K562 (cell line): ENCODE data around the gene SREBF1. TPM values are rescaled to one million over a fixed set of nuclear protein-coding genes. Genes with fewer than 3 reads are reported as not detected.

ENCODE experiments used
- ASH1L ChIP-seq: fragments of 450-650 bp; IDR thresholded peaks from 2 replicates; pipeline ENCODE4 v1.6.1; 2018; ENCODE audit warnings: borderline replicate concordance, mild to moderate bottlenecking, low read depth; ENCODE audit not compliant: partially characterized antibody
- CBFA2T2 ChIP-seq: fragments of 450-650 bp; conservative IDR thresholded peaks from 2 replicates; pipeline ENCODE4 v1.6.1; 2017; ENCODE audit warnings: mild to moderate bottlenecking
- CBFA2T3 ChIP-seq: fragments of 450-650 bp; IDR thresholded peaks from 2 replicates; pipeline ENCODE4 v1.6.1; 2017
- CBX8 ChIP-seq: fragments of 200-600 bp; sonication (generic); IDR thresholded peaks from 2 replicates; pipeline ENCODE4 v1.6.1; 2012; ENCODE audit warnings: borderline replicate concordance, mixed run types, low read depth, mild to moderate bottlenecking, moderate library complexity, mixed read lengths, low read length, control low read depth, inconsistent platforms; ENCODE audit not compliant: poor library complexity, severe bottlenecking; ENCODE audit errors: extremely low read depth
- E2F3 ChIP-seq: fragments of 250-450 bp; sonication (Bioruptor Pico); IDR thresholded peaks from 2 replicates; pipeline ENCODE4 v1.4.0; 2020; ENCODE audit warnings: mild to moderate bottlenecking
- ETV1 ChIP-seq: fragments of 450-650 bp; conservative IDR thresholded peaks from 2 replicates; pipeline ENCODE4 v1.6.1; 2016; ENCODE audit warnings: missing genetic modification characterization, control low read depth, low read depth, missing compliant biosample characterization
- HDAC6 ChIP-seq: IDR thresholded peaks from 2 replicates; pipeline ENCODE4 v1.6.1; 2012; ENCODE audit warnings: low read depth, mild to moderate bottlenecking, control low read depth, inconsistent platforms, low read length, moderate library complexity
- L3MBTL2 ChIP-seq: fragments of 450-650 bp; IDR thresholded peaks from 2 replicates; pipeline ENCODE4 v1.6.1; 2016; ENCODE audit warnings: mild to moderate bottlenecking, moderate library complexity
- LARP7 ChIP-seq: fragments of 450-650 bp; IDR thresholded peaks from 2 replicates; pipeline ENCODE4 v1.6.1; 2016
- MAZ ChIP-seq, 2 experiments: fragments of 450-650 bp in 1 of 2; sonication (generic) in 1 of 2; formaldehyde crosslinking; IDR thresholded peaks in 1 of 2; conservative IDR thresholded peaks in 1 of 2; 2 replicates each; pipeline versions ENCODE4 v1.4.0 to v1.5.0; 2020; ENCODE audit warnings: mild to moderate bottlenecking in 1 of 2, missing genetic modification reagents in 1 of 2
- MXI1 ChIP-seq: IDR thresholded peaks from 2 replicates; pipeline ENCODE4 v1.6.1; 2011; ENCODE audit warnings: low read depth, mild to moderate bottlenecking, improper control_type of control experiment, low read length
- NCOA6 ChIP-seq: fragments of 450-650 bp; IDR thresholded peaks from 2 replicates; pipeline ENCODE4 v1.6.1; 2017; ENCODE audit warnings: mild to moderate bottlenecking
- NFIC ChIP-seq: fragments of 450-650 bp; IDR thresholded peaks from 2 replicates; pipeline ENCODE4 v1.6.1; 2017; ENCODE audit warnings: mild to moderate bottlenecking, inconsistent platforms
- PHB ChIP-seq: fragments of 250-450 bp; sonication (Bioruptor Pico); IDR thresholded peaks from 2 replicates; pipeline ENCODE4 v1.5.0; 2021
- POLR2A ChIP-seq: fragments of 450-650 bp; conservative IDR thresholded peaks from 2 replicates; pipeline ENCODE4 v1.6.1; 2016
- POLR2B ChIP-seq: fragments of 450-650 bp; IDR thresholded peaks from 2 replicates; pipeline ENCODE4 v1.6.1; 2018; ENCODE audit warnings: low read depth; ENCODE audit not compliant: partially characterized antibody
- PURB ChIP-seq: sonication (generic); formaldehyde crosslinking; IDR thresholded peaks from 2 replicates; pipeline ENCODE4 v1.9.0; 2021; ENCODE audit warnings: low read depth, mild to moderate bottlenecking, missing genetic modification reagents
- RFX5 ChIP-seq: IDR thresholded peaks from 2 replicates; pipeline ENCODE4 v1.6.1; 2011; ENCODE audit warnings: low read depth, mild to moderate bottlenecking, improper control_type of control experiment, low read length
- SIX5 ChIP-seq, 2 experiments: IDR thresholded peaks; 2 replicates each; pipeline ENCODE4 v1.6.1; 2011; ENCODE audit warnings: low read length in 2 of 2, borderline replicate concordance in 1 of 2, low read depth in 1 of 2, mild to moderate bottlenecking in 1 of 2, moderate library complexity in 1 of 2; ENCODE audit not compliant: insufficient read depth in 1 of 2
- TAF9B ChIP-seq: fragments of 450-650 bp; IDR thresholded peaks from 2 replicates; pipeline ENCODE4 v1.6.1; 2018; ENCODE audit warnings: mild to moderate bottlenecking; ENCODE audit not compliant: partially characterized antibody
- TCF7L2 ChIP-seq: fragments of 150-350 bp; IDR thresholded peaks from 2 replicates; pipeline ENCODE4 v1.6.1; 2016; ENCODE audit warnings: low read depth, mild to moderate bottlenecking, low read length, moderate library complexity
- TRIM28 ChIP-seq: fragments of 450-650 bp; IDR thresholded peaks from 2 replicates; pipeline ENCODE4 v1.6.1; 2017
- ZNF175 ChIP-seq: fragments of 200-800 bp; sonication (Bioruptor generic); IDR thresholded peaks from 2 replicates; pipeline ENCODE4 v1.6.1; 2016; ENCODE audit warnings: low read depth, mild to moderate bottlenecking, missing genetic modification characterization, missing compliant biosample characterization
- ZNF436 ChIP-seq: fragments of 250-450, 450-650 bp; sonication (Bioruptor Pico); formaldehyde crosslinking; IDR thresholded peaks from 2 replicates; pipeline ENCODE4 v1.7.0; 2020; ENCODE audit warnings: mild to moderate bottlenecking
- ZNF444 ChIP-seq: fragments of 250-450 bp; sonication (Bioruptor Pico); IDR thresholded peaks from 2 replicates; pipeline ENCODE4 v1.4.0; 2020; ENCODE audit warnings: mild to moderate bottlenecking, moderate library complexity
- ZNF583 ChIP-seq: fragments of 250-450 bp; sonication (Bioruptor Pico); IDR thresholded peaks from 2 replicates; pipeline ENCODE4 v1.4.0; 2020
- polyA plus RNA-seq, 8 experiments: library from polyadenylated mRNA; depleted of rRNA in 4 of 8; stranded (reverse) in 5 of 8; unstranded in 3 of 8; fragments of >200 nt; fragmentation: Nextera tagmentation in 2 of 8; fragmentation: Illumina TruSeq in 1 of 8; extraction: Ambion mirVana in 2 of 8; extraction: Trizol in 1 of 8; gene quantifications; 2 replicates each; pipeline versions ENCODE4 v1.2.1 to v1.2.3, GENCODE V29; 2011 to 2014; ENCODE audit warnings: inconsistent platforms in 1 of 8, missing spikeins in 1 of 8
- total RNA-seq, 7 experiments: library from RNA; depleted of rRNA in 6 of 7; stranded (reverse); fragments of >200 nt in 6 of 7; fragmentation: Illumina TruSeq in 2 of 7; extraction: Trizol in 2 of 7; gene quantifications; 2 replicates each; pipeline versions ENCODE4 v1.2.1 to v1.2.3, GENCODE V29; 2011 to 2021; ENCODE audit warnings: low replicate concordance in 1 of 7
- TF ChIP-seq, protein P1 (sequence below): fragments of 450-650 bp; formaldehyde crosslinking; IDR thresholded peaks from 2 replicates; pipeline ENCODE4 v1.4.0; 2020; ENCODE audit warnings: mild to moderate bottlenecking, moderate library complexity
- TF ChIP-seq, protein P2 (sequence below), 2 experiments: fragments of 200-800 bp in 1 of 2; sonication (Bioruptor generic) in 1 of 2; sonication (generic) in 1 of 2; formaldehyde crosslinking in 1 of 2; IDR thresholded peaks in 1 of 2; conservative IDR thresholded peaks in 1 of 2; 2 replicates each; pipeline versions ENCODE4 v1.5.0 to v1.6.1; 2016 to 2020; ENCODE audit warnings: missing compliant biosample characterization in 1 of 2, missing genetic modification characterization in 1 of 2, missing genetic modification reagents in 1 of 2

Gene SREBF1
- total and polyA plus RNA-seq, 9 of the 15 experiments (the other 6 are each of a cell fraction or from before 2014, with no cell fraction given) = 1.6 to 169 (median 69.4) TPM

DNA sequence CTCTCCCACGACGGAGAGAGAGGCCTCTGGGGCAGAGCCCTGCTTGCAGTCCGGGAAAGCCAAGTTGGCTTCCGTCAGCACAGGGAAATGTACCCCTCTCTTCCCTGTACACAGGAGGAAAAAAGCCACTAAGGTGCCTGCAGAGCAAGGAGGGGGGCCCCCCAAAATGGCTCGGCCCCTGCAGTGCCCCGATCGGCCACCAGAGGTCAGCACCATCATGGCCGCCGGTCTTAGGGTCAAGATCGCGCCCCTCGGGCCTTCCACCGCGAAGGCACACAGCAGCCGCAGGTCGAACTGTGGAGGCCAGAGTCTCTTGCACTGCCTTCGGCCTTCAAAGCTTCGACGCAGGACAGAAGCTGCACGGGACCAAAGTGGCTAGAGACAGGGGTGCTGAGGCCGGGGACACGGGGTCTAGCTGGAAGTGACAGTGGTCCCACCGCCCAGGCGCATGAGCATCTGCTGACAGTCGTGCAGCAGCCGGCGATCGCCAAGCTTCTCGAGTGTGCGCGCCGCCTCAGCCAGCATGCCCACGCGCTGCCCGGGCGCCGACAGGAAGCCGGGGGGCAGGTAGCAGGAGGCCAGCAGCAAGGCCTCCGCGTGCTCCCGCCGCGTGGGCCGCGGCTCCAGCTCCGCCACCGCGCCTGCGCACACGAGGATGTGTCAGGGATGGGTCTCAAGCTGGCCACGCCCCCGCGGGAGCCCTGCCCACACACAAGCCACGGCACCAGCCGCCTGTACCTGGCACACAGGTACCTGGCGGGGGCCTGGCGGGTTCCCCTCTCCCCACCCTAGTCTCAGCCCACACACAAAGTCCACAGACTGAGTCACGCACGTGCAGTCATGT, 24.4 kb downstream of the SREBF1 start (continued):
- TF ChIP-seq ZNF583 (CRISPR knock-in tag) = no peak
- no peak for TF ChIP-seq E2F3
- no peak for TF ChIP-seq SIX5 (IDR thresholded peaks at IDR 0.05; ENCODE audit: borderline replicate concordance in 1 of 2, insufficient read depth in 1 of 2, low read depth in 1 of 2, low read length in 2 of 2)
- peak; percentile 83 for TF ChIP-seq L3MBTL2
- no peak for TF ChIP-seq TCF7L2
- TF ChIP-seq ZNF444 (CRISPR knock-in tag) = no peak
- TF ChIP-seq MXI1 = no peak
- TF ChIP-seq NCOA6 = no peak
- 0 out of 2 replicates have a peak, but pooled peaks have one; percentile 30 for TF ChIP-seq POLR2A
- no peak for TF ChIP-seq PURB (CRISPR knock-in tag)
- no peak for TF ChIP-seq NFIC
- no peak for TF ChIP-seq ZNF175 (CRISPR knock-in tag)
- no peak for TF ChIP-seq CBX8
- no peak for TF ChIP-seq POLR2B
- TF ChIP-seq ASH1L = no peak
- no peak for TF ChIP-seq LARP7
- TF ChIP-seq TAF9B = no peak
- no peak for TF ChIP-seq CBFA2T3
- no peak for TF ChIP-seq HDAC6
- no peak for TF ChIP-seq ZNF436 (CRISPR knock-in tag)
- TF ChIP-seq ETV1 (tag) = no peak
- TF ChIP-seq CBFA2T2 = no peak
- TF ChIP-seq, protein P1, sequence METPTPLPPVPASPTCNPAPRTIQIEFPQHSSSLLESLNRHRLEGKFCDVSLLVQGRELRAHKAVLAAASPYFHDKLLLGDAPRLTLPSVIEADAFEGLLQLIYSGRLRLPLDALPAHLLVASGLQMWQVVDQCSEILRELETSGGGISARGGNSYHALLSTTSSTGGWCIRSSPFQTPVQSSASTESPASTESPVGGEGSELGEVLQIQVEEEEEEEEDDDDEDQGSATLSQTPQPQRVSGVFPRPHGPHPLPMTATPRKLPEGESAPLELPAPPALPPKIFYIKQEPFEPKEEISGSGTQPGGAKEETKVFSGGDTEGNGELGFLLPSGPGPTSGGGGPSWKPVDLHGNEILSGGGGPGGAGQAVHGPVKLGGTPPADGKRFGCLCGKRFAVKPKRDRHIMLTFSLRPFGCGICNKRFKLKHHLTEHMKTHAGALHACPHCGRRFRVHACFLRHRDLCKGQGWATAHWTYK = no peak
- TF ChIP-seq PHB (CRISPR knock-in tag) = no peak
- TF ChIP-seq MAZ (CRISPR knock-in tag; conservative IDR thresholded peaks at IDR 0.05 in 1 of 2, IDR thresholded peaks at IDR 0.05 in 1 of 2) = peak; percentile 39 to 46; a peak in 3 of 4 replicates
- no peak for TF ChIP-seq RFX5
- TF ChIP-seq, protein P2, sequence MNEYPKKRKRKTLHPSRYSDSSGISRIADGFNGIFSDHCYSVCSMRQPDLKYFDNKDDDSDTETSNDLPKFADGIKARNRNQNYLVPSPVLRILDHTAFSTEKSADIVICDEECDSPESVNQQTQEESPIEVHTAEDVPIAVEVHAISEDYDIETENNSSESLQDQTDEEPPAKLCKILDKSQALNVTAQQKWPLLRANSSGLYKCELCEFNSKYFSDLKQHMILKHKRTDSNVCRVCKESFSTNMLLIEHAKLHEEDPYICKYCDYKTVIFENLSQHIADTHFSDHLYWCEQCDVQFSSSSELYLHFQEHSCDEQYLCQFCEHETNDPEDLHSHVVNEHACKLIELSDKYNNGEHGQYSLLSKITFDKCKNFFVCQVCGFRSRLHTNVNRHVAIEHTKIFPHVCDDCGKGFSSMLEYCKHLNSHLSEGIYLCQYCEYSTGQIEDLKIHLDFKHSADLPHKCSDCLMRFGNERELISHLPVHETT (CRISPR knock-in tag; conservative IDR thresholded peaks at IDR 0.05 in 1 of 2, IDR thresholded peaks at IDR 0.05 in 1 of 2) = no peak
- TF ChIP-seq TRIM28 = no peak
